Body of pancreas (tissue), 4 donors: ENCODE measurements around the gene HPS5.

Source experiments
- CTCF ChIP-seq, 7 experiments: fragments of 450-650 bp in 4 of 7; fragments of 200-600 bp in 3 of 7; sonication (generic) in 3 of 7; IDR thresholded peaks; one replicate each; pipeline ENCODE4 v1.5.1; 2016 to 2019; ENCODE audit warnings: antibody characterized with exemption in 7 of 7
- POLR2A ChIP-seq, 3 donors: fragments of 450-650 bp; IDR thresholded peaks; one replicate each; pipeline ENCODE4 v1.6.1; 2016; ENCODE audit warnings: antibody characterized with exemption in 3 of 3, mild to moderate bottlenecking in 2 of 3

GRCh38 chr11:18295316-18295715 lies 26.6 kb downstream of the HPS5 start:
- TF ChIP-seq CTCF (IDR thresholded peaks at IDR 0.05) = no peak
- no peak for TF ChIP-seq POLR2A (IDR thresholded peaks at IDR 0.05)
